ENCODE measurements around the gene TRIM24. TPM values are rescaled to one million over a fixed set of nuclear protein-coding genes. Genes with fewer than 3 reads are reported as not detected.

Gene TRIM24
- total RNA-seq, 1 experiment from 2014 or later: 25.9 TPM

- DNase-seq (ENCODE audit: low spot score): no peak
- Histone ChIP-seq H3K4me1 (ENCODE audit: insufficient read depth, low read length, poor library complexity, severe bottlenecking) (peaks cover 4% of the 10 kb centered on the region), H3K4me3 (ENCODE audit: low read depth, low read length, poor library complexity, severe bottlenecking) (no peak overlapping the region), H3K27ac (ENCODE audit: low read depth, low read length, poor library complexity, severe bottlenecking) (no peak overlapping the region), H3K9me3 (ENCODE audit: low read depth, low read length, poor library complexity, severe bottlenecking) (no peaks in the 10 kb centered on the region), H3K36me3 (ENCODE audit: insufficient read depth, low read length, poor library complexity, severe bottlenecking) (no peaks in the 10 kb centered on the region), H3K27me3 (replicated peaks; ENCODE audit: insufficient read depth, low read depth, low read length, poor library complexity) (peaks cover 10% of the 10 kb centered on the region)
- ChIA-PET POLR2A (ENCODE audit: low non-redundant PET) (no interaction called here), CTCF (no interaction called here)
- no peak for TF ChIP-seq EZH2 (IDR thresholded peaks at IDR 0.05; ENCODE audit: borderline replicate concordance, low read depth, low read length, poor library complexity, severe bottlenecking)
- TF ChIP-seq CTCF (conservative IDR thresholded peaks at IDR 0.05; ENCODE audit: low read depth, low read length): no peak
- intact Hi-C loops (cut with micrococcal nuclease; ENCODE audit: unreplicated experiment): no loop called here
- BruUV-seq (replicated peaks): no TSS peak
These were observed 170.1 kb downstream of the TRIM24 start for GRCh38 chr7:138630059-138630610.

DNA sequence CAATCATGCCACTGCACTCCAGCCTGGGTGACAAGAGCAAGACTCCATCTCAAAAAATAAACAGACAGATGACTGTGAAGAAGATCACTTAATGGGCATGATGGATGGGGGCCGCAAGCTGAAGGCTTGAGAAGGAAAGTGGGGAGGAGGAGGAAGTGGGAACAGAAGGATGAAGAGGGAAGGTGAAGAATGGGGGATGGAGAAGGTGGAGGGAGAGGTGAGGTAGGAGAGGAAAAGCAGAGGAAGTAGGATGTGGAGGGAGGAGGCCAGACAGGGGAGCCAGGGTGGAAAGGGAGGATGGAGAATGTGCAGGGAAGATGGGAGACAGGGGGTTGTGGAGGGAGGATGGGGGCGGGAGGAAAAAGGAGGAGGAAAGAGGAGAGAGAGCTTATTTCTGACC lies 172.3 kb downstream of the TRIM24 start:
- Histone ChIP-seq H3K9me3 (ENCODE audit: low read depth, low read length, poor library complexity, severe bottlenecking) (no peaks in the 10 kb centered on the region), H3K4me3 (ENCODE audit: low read depth, low read length, poor library complexity, severe bottlenecking) (no peak overlapping the region), H3K27ac (ENCODE audit: low read depth, low read length, poor library complexity, severe bottlenecking) (no peak overlapping the region), H3K27me3 (replicated peaks; ENCODE audit: insufficient read depth, low read depth, low read length, poor library complexity) (peaks cover 10% of the 10 kb centered on the region), H3K36me3 (ENCODE audit: insufficient read depth, low read length, poor library complexity, severe bottlenecking) (no peaks in the 10 kb centered on the region), H3K4me1 (ENCODE audit: insufficient read depth, low read length, poor library complexity, severe bottlenecking) (no peaks in the 10 kb centered on the region)
- intact Hi-C loops (cut with micrococcal nuclease; ENCODE audit: unreplicated experiment): no loop called here
- no peak for DNase-seq (ENCODE audit: low spot score)
- BruUV-seq (replicated peaks): no TSS peak
- TF ChIP-seq EZH2 (IDR thresholded peaks at IDR 0.05; ENCODE audit: borderline replicate concordance, low read depth, low read length, poor library complexity, severe bottlenecking): no peak
- TF ChIP-seq CTCF (conservative IDR thresholded peaks at IDR 0.05; ENCODE audit: low read depth, low read length): no peak
- POLR2A ChIA-PET (ENCODE audit: low non-redundant PET): no interaction called here
- CTCF ChIA-PET: no interaction called here

DNA sequence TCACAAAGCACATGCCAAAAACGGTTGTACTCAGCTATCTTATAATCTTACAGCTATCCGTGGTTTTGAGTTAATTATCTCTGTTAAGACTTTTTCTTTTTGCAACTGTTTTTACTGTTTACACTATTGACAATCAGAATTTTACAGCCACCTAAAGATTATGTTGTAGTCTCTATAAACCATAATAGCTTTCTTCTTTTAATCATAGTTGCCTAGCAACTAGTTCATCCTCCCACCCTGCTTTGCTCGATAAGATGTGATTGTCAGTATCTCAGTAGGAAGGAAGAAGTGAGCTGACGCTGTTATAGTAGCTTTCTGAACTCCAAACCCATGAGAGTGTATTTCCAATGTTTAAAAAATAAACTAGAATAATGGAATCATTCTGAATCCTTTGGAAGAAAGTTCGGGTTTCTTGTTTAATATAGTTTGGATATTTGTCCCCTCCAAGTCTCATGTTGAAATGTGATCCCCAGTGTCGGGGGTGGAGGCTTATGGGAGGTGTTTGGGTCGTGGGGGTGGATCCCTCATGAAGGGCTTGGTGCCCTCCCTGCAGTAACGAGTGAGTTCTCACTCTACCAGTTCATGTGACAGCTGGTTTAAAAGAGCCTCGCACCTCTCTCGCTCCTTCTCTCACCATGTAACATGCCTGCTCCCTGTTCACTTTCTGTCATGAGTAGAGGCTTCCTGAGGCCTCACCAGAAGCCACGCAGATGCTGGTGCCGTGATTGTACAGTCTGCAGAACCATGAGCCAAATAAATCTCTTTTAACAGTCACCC lies 173.0 kb downstream of the TRIM24 start:
- no peak for DNase-seq (ENCODE audit: low spot score)
- H3K27me3 ChIP-seq (replicated peaks; ENCODE audit: insufficient read depth, low read depth, low read length, poor library complexity): peaks cover 5% of the 10 kb centered on the region
- no peaks in the 10 kb centered on the region for H3K9me3 ChIP-seq (ENCODE audit: low read depth, low read length, poor library complexity, severe bottlenecking)
- TF ChIP-seq CTCF (conservative IDR thresholded peaks at IDR 0.05; ENCODE audit: low read depth, low read length) (no peak), EZH2 (IDR thresholded peaks at IDR 0.05; ENCODE audit: borderline replicate concordance, low read depth, low read length, poor library complexity, severe bottlenecking) (no peak)
- no peak overlapping the region for H3K4me3 ChIP-seq (ENCODE audit: low read depth, low read length, poor library complexity, severe bottlenecking)
- no peaks in the 10 kb centered on the region for H3K4me1 ChIP-seq (ENCODE audit: insufficient read depth, low read length, poor library complexity, severe bottlenecking)
- CTCF ChIA-PET: no interaction called here
- no TSS peak for BruUV-seq (replicated peaks)
- H3K27ac ChIP-seq (ENCODE audit: low read depth, low read length, poor library complexity, severe bottlenecking): no peak overlapping the region
- intact Hi-C loops (cut with micrococcal nuclease; ENCODE audit: unreplicated experiment): no loop called here
- POLR2A ChIA-PET (ENCODE audit: low non-redundant PET): no interaction called here
- no peaks in the 10 kb centered on the region for H3K36me3 ChIP-seq (ENCODE audit: insufficient read depth, low read length, poor library complexity, severe bottlenecking)

Other genes starting within 250 kb of the TRIM24 start
- gene SVOPL, start 241.1 kb downstream of the TRIM24 start, total RNA-seq (2021): not detected in 2 replicates

Measured in A673 (cell line).